GM18507 (cell line): Measurements from ENCODE around the gene ADAMTS4.

Source experiments
- DNase-seq: peaks from one replicate; pipeline ENCODE4 v3.0.0; 2011; ENCODE audit warnings: low read depth; ENCODE audit not compliant: insufficient read length; ENCODE audit errors: extremely low spot score
- FAIRE-seq: peaks from 2 replicates; lab custom pipeline; 2011; peaks lifted over from hg19 to GRCh38; lab: Jason Lieb, UNC

ADAMTS4 gene

GRCh38 chr1:161176468-161177111, 22.3 kb downstream of the ADAMTS4 start:
- FAIRE-seq = no peak
- DNase-seq = no peak

- DNase-seq (no peak), FAIRE-seq (peak; percentile 49)
Observed at GRCh38 chr1:161175771-161176453, 22.9 kb downstream of the ADAMTS4 start.

- DNase-seq (no peak), FAIRE-seq (no peak)
Observed at GRCh38 chr1:161174911-161175310, 23.9 kb downstream of the ADAMTS4 start.

GRCh38 chr1:161173711-161174110, 25.1 kb downstream of the ADAMTS4 start:
- FAIRE-seq = no peak

GRCh38 chr1:161172776-161173376, 26.0 kb downstream of the ADAMTS4 start:
- DNase-seq = no peak
- no peak for FAIRE-seq

More at GRCh38 chr1:161173711-161174110, 25.1 kb downstream of the ADAMTS4 start:
- DNase-seq = no peak

GRCh38 chr1:161172349-161172748, 26.5 kb downstream of the ADAMTS4 start:
- no peak for DNase-seq
- no peak for FAIRE-seq

- FAIRE-seq = no peak
- no peak for DNase-seq
Observed at GRCh38 chr1:161171696-161172095, 27.2 kb downstream of the ADAMTS4 start.

- DNase-seq (no peak), FAIRE-seq (no peak)
Observed at GRCh38 chr1:161171191-161171590, 27.7 kb downstream of the ADAMTS4 start.

- DNase-seq (no peak), FAIRE-seq (no peak)
Observed at GRCh38 chr1:161168906-161169305, 29.9 kb downstream of the ADAMTS4 start.

- DNase-seq (no peak), FAIRE-seq (no peak)
Observed at GRCh38 chr1:161166669-161167548, 31.9 kb downstream of the ADAMTS4 start.

GRCh38 chr1:161165742-161166668, 32.8 kb downstream of the ADAMTS4 start, which contains the start of gene PPOX:
Gene PPOX (plus strand): TSS chr1:161166426. CDS start chr1:161166848, 422 bp downstream.
- FAIRE-seq (peak; percentile 98), DNase-seq (peak; percentile 79)

- no peak for FAIRE-seq
Observed at GRCh38 chr1:161164901-161165610, 33.8 kb downstream of the ADAMTS4 start.

GRCh38 chr1:161163793-161164192, 35.1 kb downstream of the ADAMTS4 start:
- no peak for FAIRE-seq

More at GRCh38 chr1:161164901-161165610, 33.8 kb downstream of the ADAMTS4 start:
- DNase-seq = no peak

GRCh38 chr1:161162806-161163205, 36.0 kb downstream of the ADAMTS4 start:
- FAIRE-seq = no peak
- DNase-seq = no peak

More at GRCh38 chr1:161163793-161164192, 35.1 kb downstream of the ADAMTS4 start:
- DNase-seq = no peak

GRCh38 chr1:161162052-161162451, 36.8 kb downstream of the ADAMTS4 start:
- FAIRE-seq = no peak
- no peak for DNase-seq

- DNase-seq (no peak), FAIRE-seq (no peak)
Observed at GRCh38 chr1:161161652-161162051, 37.2 kb downstream of the ADAMTS4 start.

- FAIRE-seq (no peak), DNase-seq (no peak)
Observed at GRCh38 chr1:161160671-161161145, 38.1 kb downstream of the ADAMTS4 start.

- no peak for FAIRE-seq
- no peak for DNase-seq
Observed at GRCh38 chr1:161159913-161160243, 39.0 kb downstream of the ADAMTS4 start.
